Measurements from ENCODE around the gene KCNK7. TPM values are rescaled to one million over a fixed set of nuclear protein-coding genes. Genes with fewer than 3 reads are reported as not detected.

Gene KCNK7
- total RNA-seq, 1 donor, result 0.09 TPM

DNA sequence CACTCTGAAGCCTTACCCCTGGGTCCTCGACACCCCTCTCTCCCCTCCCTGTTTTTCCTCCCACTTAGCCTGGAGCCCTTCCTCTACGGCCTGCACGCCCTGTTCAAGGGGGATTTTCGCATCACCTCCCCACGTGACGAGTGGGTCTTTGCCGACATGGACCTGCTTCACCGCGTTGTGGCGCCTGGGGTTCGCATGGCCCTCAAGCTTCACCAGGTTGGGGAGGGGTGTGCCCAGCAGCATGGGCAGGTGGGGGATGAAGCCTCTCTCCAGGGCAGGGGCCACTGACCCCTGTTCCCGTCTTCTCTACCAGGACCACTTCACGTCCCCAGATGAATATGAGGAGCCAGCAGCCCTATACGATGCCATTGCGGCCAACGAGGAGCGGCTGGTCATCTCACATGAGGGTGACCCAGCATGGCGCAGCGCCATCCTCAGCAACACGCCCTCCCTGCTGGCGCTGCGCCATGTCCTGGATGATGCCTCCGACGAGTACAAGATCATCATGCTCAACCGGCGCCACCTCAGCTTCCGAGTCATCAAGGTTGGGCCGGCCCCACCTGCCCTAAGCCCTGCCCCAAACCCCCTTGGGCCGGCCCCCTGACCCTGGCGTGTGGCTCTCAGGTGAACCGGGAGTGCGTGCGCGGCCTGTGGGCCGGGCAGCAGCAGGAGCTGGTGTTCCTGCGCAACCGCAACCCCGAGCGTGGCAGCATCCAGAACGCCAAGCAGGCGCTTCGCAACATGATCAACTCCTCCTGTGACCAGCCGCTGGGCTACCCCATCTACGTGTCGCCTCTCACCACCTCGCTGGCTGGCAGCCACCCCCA lies 39.5 kb upstream of the KCNK7 start:
- no peak for DNase-seq (ENCODE audit: low read depth)
- no peak overlapping the region for H3K4me3 ChIP-seq (ENCODE audit: low read depth, low read length)
- TF ChIP-seq, protein P1, sequence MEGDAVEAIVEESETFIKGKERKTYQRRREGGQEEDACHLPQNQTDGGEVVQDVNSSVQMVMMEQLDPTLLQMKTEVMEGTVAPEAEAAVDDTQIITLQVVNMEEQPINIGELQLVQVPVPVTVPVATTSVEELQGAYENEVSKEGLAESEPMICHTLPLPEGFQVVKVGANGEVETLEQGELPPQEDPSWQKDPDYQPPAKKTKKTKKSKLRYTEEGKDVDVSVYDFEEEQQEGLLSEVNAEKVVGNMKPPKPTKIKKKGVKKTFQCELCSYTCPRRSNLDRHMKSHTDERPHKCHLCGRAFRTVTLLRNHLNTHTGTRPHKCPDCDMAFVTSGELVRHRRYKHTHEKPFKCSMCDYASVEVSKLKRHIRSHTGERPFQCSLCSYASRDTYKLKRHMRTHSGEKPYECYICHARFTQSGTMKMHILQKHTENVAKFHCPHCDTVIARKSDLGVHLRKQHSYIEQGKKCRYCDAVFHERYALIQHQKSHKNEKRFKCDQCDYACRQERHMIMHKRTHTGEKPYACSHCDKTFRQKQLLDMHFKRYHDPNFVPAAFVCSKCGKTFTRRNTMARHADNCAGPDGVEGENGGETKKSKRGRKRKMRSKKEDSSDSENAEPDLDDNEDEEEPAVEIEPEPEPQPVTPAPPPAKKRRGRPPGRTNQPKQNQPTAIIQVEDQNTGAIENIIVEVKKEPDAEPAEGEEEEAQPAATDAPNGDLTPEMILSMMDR (IDR thresholded peaks at IDR 0.05; ENCODE audit: insufficient read depth, low read length), result no peak

- H3K4me3 ChIP-seq (ENCODE audit: low read depth, low read length), result no peak overlapping the region
- TF ChIP-seq, protein P1 (IDR thresholded peaks at IDR 0.05; ENCODE audit: insufficient read depth, low read length), result no peak
- no peak for DNase-seq (ENCODE audit: low read depth)
Observed at GRCh38 chr11:65634440-65634839, 38.8 kb upstream of the KCNK7 start.

- DNase-seq (ENCODE audit: low read depth), result no peak
- H3K4me3 ChIP-seq (ENCODE audit: low read depth, low read length), result no peak overlapping the region
- TF ChIP-seq, protein P1 (IDR thresholded peaks at IDR 0.05; ENCODE audit: insufficient read depth, low read length), result no peak
Observed at GRCh38 chr11:65634109-65634436, 38.5 kb upstream of the KCNK7 start.

- TF ChIP-seq, protein P1 (IDR thresholded peaks at IDR 0.05; ENCODE audit: insufficient read depth, low read length), result no peak
- DNase-seq (ENCODE audit: low read depth), result no peak
- no peak overlapping the region for H3K4me3 ChIP-seq (ENCODE audit: low read depth, low read length)
Observed at GRCh38 chr11:65633390-65634108, 37.9 kb upstream of the KCNK7 start.

DNA sequence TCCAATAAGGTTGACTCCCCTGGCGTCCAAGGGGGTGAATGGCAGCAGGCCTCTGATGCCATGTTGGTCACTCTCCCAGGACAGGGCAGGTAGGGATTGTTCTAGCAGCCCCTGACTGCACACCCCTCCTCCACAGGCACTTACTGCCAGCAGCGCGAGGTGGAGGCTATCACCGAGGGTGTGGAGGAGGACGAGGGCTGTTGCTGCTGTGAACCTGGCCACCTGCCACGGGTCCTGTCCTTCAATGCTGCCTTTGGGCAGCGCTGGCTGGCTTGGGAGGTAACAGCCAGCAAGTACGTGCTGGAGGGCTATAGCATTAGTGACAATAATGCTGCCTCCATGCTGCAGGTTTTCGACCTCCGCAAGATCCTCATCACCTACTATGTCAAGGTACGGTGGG lies 34.6 kb upstream of the KCNK7 start:
- DNase-seq (ENCODE audit: low read depth), result no peak
- H3K4me3 ChIP-seq (ENCODE audit: low read depth, low read length), result no peak overlapping the region
- TF ChIP-seq, protein P1 (IDR thresholded peaks at IDR 0.05; ENCODE audit: insufficient read depth, low read length), result no peak

DNA sequence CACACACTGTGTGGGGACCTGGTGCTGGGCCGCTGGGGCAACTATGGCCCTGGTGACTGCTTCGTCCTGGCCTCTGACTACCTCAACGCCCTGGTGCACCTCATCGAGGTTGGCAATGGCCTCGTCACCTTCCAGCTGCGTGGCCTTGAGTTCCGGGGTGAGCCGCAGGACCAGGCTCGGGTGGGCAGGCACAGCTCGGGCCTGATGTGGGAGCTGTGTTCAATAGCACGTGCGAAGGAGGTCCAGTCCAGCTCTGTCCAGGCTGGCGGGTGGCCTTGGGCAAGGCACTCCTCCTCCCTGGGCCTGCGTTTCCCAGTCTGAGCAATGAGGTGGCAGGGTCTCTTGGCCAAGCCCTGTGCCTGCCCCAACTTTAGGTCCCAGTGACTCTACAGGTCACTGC lies 34.0 kb upstream of the KCNK7 start:
- TF ChIP-seq, protein P1 (IDR thresholded peaks at IDR 0.05; ENCODE audit: insufficient read depth, low read length), result no peak
- no peak overlapping the region for H3K4me3 ChIP-seq (ENCODE audit: low read depth, low read length)
- no peak for DNase-seq (ENCODE audit: low read depth)
